HG03571 (cell line): ENCODE measurements around the gene RAB12.

Source experiments
- ATAC-seq: cut with Tn5 transposase; IDR thresholded peaks from one replicate; pipeline ENCODE4 v1.9.1; 2021; ENCODE audit not compliant: unreplicated experiment

RAB12 gene

DNA sequence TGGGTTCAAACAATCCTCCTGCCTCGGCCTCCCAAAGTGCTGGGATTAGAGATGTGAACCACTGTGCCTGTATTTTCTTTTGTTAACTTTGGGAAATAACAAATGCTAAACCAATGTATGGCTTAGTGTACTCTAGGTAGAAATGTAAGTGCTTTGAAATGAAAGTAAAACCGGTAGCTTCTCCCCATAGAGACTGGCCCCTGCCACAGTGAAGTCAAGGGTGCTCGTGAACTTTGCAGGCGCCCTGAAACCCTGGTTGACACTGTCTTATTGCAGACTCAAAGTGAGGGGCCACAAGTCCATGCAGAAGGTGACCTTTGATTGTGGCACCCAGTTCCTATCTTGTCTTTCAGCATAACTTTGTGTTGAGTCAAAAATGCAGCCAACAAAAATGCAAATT lies 72.0 kb downstream of the RAB12 start:
- no peak for ATAC-seq

DNA sequence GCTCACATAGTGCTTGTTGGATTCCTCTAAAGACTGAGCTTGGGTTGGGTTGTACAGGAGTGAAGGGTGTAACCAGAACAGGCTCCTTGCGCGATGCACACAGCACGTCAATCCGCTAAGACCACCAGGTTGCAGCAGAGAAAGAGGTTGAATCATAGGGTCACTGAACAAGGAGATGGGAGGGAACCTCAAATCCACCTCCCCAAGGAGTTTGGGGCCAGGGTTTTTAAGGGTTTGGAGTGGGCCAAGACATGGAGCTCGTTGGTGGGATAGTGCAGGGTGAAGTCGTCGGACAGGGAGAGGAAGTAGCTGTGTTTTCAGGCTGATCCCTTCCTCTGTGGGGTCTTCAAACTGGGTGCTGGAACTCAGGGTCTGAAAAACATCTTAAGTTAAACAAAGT lies 75.3 kb downstream of the RAB12 start:
- no peak for ATAC-seq

GRCh38 chr18:8685141-8685913 lies 76.1 kb downstream of the RAB12 start:
- ATAC-seq: no peak

DNA sequence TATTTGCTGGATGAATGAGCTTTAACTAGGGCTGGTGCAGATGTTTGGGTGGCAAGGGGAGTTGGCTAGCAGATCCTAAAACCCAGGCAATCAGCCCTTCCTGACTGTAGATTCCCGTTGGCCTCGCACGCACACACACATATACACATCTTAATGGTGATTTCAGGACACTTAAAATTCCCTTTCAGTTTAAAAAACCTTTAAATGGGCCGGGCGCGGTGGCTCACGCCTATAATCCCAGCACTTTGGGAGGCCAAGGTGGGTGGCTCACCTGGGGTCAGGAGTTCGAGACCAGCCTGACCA lies 76.6 kb downstream of the RAB12 start:
- no peak for ATAC-seq

DNA sequence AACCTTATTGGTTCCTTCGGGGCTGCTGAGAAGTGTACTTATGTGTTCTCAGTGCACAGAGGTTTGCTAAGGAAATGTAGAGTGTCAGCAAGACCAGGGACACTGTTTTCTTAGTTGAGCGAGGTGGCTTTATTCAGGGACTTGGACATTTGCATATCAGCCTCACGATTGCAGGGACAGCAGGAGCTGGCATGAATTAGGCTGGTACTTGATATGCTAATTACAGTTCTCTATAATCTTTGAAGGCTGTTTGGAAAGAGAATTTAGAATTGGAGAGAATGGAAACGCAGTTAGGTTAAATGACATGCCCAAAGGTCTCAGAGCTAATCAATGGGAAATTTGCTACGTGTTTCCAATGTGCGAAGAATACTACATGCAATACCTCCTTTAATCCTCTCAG lies 77.4 kb downstream of the RAB12 start:
- no peak for ATAC-seq

- no peak for ATAC-seq
Measured at GRCh38 chr18:8688216-8688800, 79.1 kb downstream of the RAB12 start.

DNA sequence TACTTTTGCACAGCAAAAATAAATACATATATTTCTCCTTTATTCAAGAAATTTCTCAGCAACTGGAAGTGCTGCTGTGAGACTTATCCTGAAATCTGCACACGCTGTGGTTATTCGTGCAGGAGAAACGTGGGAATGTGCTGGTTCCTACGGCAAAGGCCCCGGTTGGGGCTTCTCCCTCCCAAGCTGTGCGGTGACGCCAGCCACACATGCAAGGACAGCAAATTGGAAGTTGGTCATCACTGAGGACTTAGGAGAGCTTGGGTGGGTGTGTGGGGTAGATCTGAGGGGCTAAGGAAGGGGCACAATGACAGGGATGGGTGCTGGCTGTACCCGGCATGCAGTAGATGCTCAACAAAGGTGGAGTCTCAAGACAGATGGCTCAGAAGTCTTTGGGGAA lies 79.6 kb downstream of the RAB12 start:
- ATAC-seq: no peak
